HEK293 (cell line): ENCODE data around the gene NCOR2.

ENCODE experiments used
- CTCF ChIP-seq: fragments of 450-650 bp; formaldehyde crosslinking; IDR thresholded peaks from 2 replicates; pipeline ENCODE4 v1.5.1; 2016; ENCODE audit warnings: missing biosample characterization, missing genetic modification characterization
- HOXA7 ChIP-seq: sonication (generic); formaldehyde crosslinking; IDR thresholded peaks from 2 replicates; pipeline ENCODE4 v1.8.1; 2022; ENCODE audit warnings: missing genetic modification reagents, borderline replicate concordance
- MYNN ChIP-seq: fragments of 450-650 bp; formaldehyde crosslinking; IDR thresholded peaks from 2 replicates; pipeline ENCODE4 v1.5.1; 2016; ENCODE audit warnings: missing biosample characterization, missing genetic modification characterization, borderline replicate concordance
- PBX3 ChIP-seq: sonication (generic); formaldehyde crosslinking; IDR thresholded peaks from 2 replicates; pipeline ENCODE4 v1.8.1; 2022; ENCODE audit warnings: mild to moderate bottlenecking, moderate library complexity, missing genetic modification reagents
- ZNF10 ChIP-seq: fragments of 450-650 bp; formaldehyde crosslinking; IDR thresholded peaks from 2 replicates; pipeline ENCODE4 v1.5.1; 2017; ENCODE audit warnings: missing biosample characterization, missing genetic modification characterization

DNA sequence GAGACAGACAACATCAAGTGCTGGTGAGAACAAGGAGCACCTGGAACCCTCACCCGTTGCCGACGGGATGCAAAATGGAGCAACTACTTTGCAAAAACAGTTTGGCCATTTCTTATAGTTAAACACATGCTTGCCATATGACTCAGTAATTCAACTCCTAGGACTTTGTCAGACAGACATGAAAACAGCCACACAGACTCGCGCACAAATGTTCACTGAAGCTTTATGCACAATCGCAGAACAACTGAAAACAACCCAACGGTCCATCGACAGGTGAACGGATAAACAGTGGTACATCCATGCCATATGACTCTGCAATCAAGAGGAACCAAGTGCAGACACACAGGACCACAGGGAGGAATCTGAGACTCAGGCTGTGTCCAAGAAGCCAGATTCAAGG, 30.8 kb downstream of the NCOR2 start:
- TF ChIP-seq ZNF10 (tag by site-specific recombination): no peak
- no peak for TF ChIP-seq MYNN (tag by site-specific recombination)
- TF ChIP-seq HOXA7 (CRISPR knock-in tag): no peak
- no peak for TF ChIP-seq PBX3 (CRISPR knock-in tag)
- TF ChIP-seq CTCF (tag by site-specific recombination): no peak
